BLaER1 treated with 17β-estradiol and CSF1 and Interleukin-3, amounts not matched to agents 10 nM and 100 nM (cell line): Measurements from ENCODE around the gene MTM1.

Experiments
- H3K27ac ChIP-seq, 11 experiments: shearing (Covaris generic); formaldehyde crosslinking; 2 replicates each; pipeline ENCODE4 v1.8.1; 2022
- H3K27me3 ChIP-seq, 11 experiments: shearing (Covaris generic); formaldehyde crosslinking; 2 replicates each; pipeline ENCODE4 v1.8.1; 2022
- H3K36me3 ChIP-seq, 11 experiments: shearing (Covaris generic); formaldehyde crosslinking; 2 replicates each; pipeline ENCODE4 v1.8.1; 2022
- H3K4me1 ChIP-seq, 10 experiments: shearing (Covaris generic); formaldehyde crosslinking; 2 replicates each; pipeline ENCODE4 v1.8.1; 2022
- H3K4me2 ChIP-seq, 11 experiments: shearing (Covaris generic); formaldehyde crosslinking; 2 replicates each; pipeline ENCODE4 v1.8.1; 2022
- H3K4me3 ChIP-seq, 10 experiments: shearing (Covaris generic); formaldehyde crosslinking; 2 replicates each; pipeline ENCODE4 v1.8.1; 2022
- H3K9ac ChIP-seq, 11 experiments: shearing (Covaris generic); formaldehyde crosslinking; 2 replicates each; pipeline ENCODE4 v1.8.1; 2022
- H3K9me3 ChIP-seq, 11 experiments: shearing (Covaris generic); formaldehyde crosslinking; replicated peaks in 1 of 11; 2 replicates each; pipeline ENCODE4 v1.8.1; 2022
- H4K20me1 ChIP-seq, 11 experiments: shearing (Covaris generic); formaldehyde crosslinking; 2 replicates each; pipeline ENCODE4 v1.8.1; 2022
- Cebpa-rat ChIP-seq, 11 experiments: shearing (Covaris generic); IDR thresholded peaks; 2 replicates each; pipeline ENCODE4 v1.8.1; 2022

Gene MTM1

DNA sequence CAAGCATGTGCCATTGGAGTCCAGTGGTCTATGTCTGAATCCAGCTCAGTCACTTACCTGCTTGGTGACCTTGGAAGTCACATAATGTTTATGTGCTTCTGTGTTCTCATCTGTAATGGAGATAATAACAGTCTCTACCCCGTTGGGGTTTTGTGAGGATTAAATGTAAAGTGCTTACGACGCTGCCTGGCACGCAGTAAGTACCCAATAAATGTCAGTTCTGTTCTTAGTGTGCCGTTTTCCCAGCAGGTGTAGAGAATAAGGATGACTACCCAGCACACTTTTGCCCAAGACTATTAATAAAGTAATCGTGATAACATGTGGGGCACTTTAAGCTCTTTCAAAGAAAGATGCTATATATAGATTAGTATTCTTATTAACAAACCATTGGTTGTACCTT, 56.7 kb downstream of the MTM1 start:
- TF ChIP-seq Cebpa-rat (IDR thresholded peaks at IDR 0.05) = no peak
- H3K9ac ChIP-seq = no peak overlapping the region
- H3K9me3 ChIP-seq = no peaks in the 10 kb centered on the region
- no peak overlapping the region for H3K27ac ChIP-seq
- no peaks in the 10 kb centered on the region for H3K4me1 ChIP-seq
- H3K36me3 ChIP-seq = peaks cover 7 to 89% (median 27%) of the 10 kb centered on the region in 11 experiments; a peak in 18 of 22 replicates
- no peak overlapping the region for H3K4me2 ChIP-seq
- H4K20me1 ChIP-seq = no peaks in the 10 kb centered on the region
- H3K27me3 ChIP-seq = no peaks in the 10 kb centered on the region
- H3K4me3 ChIP-seq = no peak overlapping the region

- Histone ChIP-seq H3K4me1 (no peaks in the 10 kb centered on the region), H4K20me1 (no peaks in the 10 kb centered on the region), H3K36me3 (peaks cover 4 to 89% (median 27%) of the 10 kb centered on the region in 11 experiments; a peak in 17 of 22 replicates), H3K4me3 (no peak overlapping the region), H3K4me2 (no peak overlapping the region), H3K27me3 (no peaks in the 10 kb centered on the region), H3K27ac (no peak overlapping the region), H3K9ac (no peak overlapping the region), H3K9me3 (no peaks in the 10 kb centered on the region)
- no peak for TF ChIP-seq Cebpa-rat (IDR thresholded peaks at IDR 0.05)
Observed at GRCh38 chrX:150625875-150626274, 57.5 kb downstream of the MTM1 start.

GRCh38 chrX:150627957-150628356, 59.5 kb downstream of the MTM1 start:
- H4K20me1 ChIP-seq = no peaks in the 10 kb centered on the region
- no peak overlapping the region for H3K27ac ChIP-seq
- no peaks in the 10 kb centered on the region for H3K4me1 ChIP-seq
- no peak overlapping the region for H3K4me3 ChIP-seq
- no peak overlapping the region for H3K4me2 ChIP-seq
- no peaks in the 10 kb centered on the region for H3K9me3 ChIP-seq
- no peak overlapping the region for H3K9ac ChIP-seq
- H3K27me3 ChIP-seq = no peaks in the 10 kb centered on the region
- peaks cover 12 to 87% (median 29%) of the 10 kb centered on the region in 11 experiments; a peak in 18 of 22 replicates for H3K36me3 ChIP-seq
- TF ChIP-seq Cebpa-rat (IDR thresholded peaks at IDR 0.05) = no peak

DNA sequence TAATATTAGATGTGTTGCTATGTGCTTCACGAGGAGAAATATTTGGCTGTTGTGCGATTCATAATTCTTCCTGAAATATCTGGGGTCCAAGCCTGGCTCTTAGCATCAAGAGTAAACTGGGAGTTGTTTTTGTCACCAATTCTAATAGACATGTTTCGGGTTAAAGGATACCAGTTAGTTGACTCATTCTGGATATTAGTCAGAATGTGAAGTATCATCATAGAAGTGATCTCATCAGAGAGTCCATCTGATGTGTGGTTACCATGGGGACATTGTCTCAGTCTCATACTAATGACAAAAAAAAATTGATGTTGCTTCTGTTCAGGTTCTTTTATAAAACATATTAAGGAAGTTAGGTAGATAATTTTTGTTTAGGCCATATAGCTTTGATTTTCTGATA, 67.5 kb downstream of the MTM1 start:
- no peak for TF ChIP-seq Cebpa-rat (IDR thresholded peaks at IDR 0.05)
- H3K27ac ChIP-seq = no peak overlapping the region

DNA sequence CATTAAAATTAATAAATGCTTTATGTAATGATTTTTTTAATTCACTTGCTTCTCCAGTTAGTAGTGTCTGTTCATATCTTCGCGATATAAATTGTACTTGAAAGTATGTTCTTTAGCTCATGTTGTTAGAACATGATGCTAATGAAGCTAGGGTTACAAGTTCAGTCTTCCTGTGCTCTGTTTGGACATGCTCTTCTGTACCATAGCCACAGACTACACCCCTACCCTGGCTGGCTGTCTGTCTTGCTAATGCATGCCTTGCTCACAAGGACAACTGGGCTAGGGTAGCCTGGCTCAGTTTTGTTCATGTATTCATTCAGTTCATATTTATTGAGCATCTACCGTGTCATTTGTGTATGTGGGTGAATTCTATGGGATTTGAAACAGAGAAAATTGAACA, 74.0 kb downstream of the MTM1 start:
- Histone ChIP-seq H3K9ac (no peak overlapping the region), H3K4me3 (no peak overlapping the region), H3K36me3 (peaks cover 7 to 49% (median 18%) of the 10 kb centered on the region in 11 experiments; a peak in 12 of 22 replicates), H3K9me3 (no peaks in the 10 kb centered on the region), H3K4me2 (no peak overlapping the region), H4K20me1 (no peaks in the 10 kb centered on the region), H3K4me1 (peaks cover 0 to 8% (median 0%) of the 10 kb centered on the region in 10 experiments; a peak in 2 of 20 replicates), H3K27ac (no peak overlapping the region), H3K27me3 (no peaks in the 10 kb centered on the region)
- TF ChIP-seq Cebpa-rat (IDR thresholded peaks at IDR 0.05) = no peak

More for the DNA sequence above, 67.5 kb downstream of the MTM1 start:
- peaks cover 0 to 8% (median 0%) of the 10 kb centered on the region in 10 experiments; a peak in 2 of 20 replicates for H3K4me1 ChIP-seq
- H3K4me3 ChIP-seq = no peak overlapping the region
- H3K9ac ChIP-seq = no peak overlapping the region
- no peaks in the 10 kb centered on the region for H4K20me1 ChIP-seq
- H3K36me3 ChIP-seq = peaks cover under 1 to 32% (median 9%) of the 10 kb centered on the region in 11 experiments; a peak in 13 of 22 replicates
- no peaks in the 10 kb centered on the region for H3K9me3 ChIP-seq
- no peaks in the 10 kb centered on the region for H3K27me3 ChIP-seq
- H3K4me2 ChIP-seq = no peak overlapping the region

GRCh38 chrX:150643271-150643670, 74.8 kb downstream of the MTM1 start:
- no peaks in the 10 kb centered on the region for H4K20me1 ChIP-seq
- no peaks in the 10 kb centered on the region for H3K9me3 ChIP-seq
- no peak for TF ChIP-seq Cebpa-rat (IDR thresholded peaks at IDR 0.05)
- H3K27ac ChIP-seq = no peak overlapping the region
- no peak overlapping the region for H3K4me3 ChIP-seq
- H3K4me1 ChIP-seq = peaks cover 0 to 8% (median 0%) of the 10 kb centered on the region in 10 experiments; a peak in 2 of 20 replicates
- no peak overlapping the region for H3K9ac ChIP-seq
- H3K4me2 ChIP-seq = no peak overlapping the region
- peaks cover 7 to 49% (median 17%) of the 10 kb centered on the region in 11 experiments; a peak in 12 of 22 replicates for H3K36me3 ChIP-seq
- no peaks in the 10 kb centered on the region for H3K27me3 ChIP-seq

DNA sequence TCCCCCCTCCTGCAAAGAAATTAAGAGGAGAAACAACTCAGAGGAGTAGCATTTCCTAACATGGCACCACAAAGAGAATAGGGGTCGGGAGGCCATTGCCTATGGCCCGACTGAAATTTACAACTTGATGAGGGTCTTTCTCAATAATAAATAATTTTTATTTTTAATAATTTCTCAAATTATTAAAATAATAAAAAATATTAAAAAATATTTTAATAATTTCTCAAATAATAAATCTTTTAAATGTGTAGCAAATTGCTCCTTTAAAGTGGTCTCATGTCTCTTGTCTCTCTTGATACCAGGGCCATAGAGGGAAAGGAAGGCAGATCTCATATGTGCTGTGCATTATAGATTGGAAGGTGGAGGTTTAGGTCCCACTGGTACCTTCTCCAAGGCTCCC, 75.5 kb downstream of the MTM1 start:
- H3K36me3 ChIP-seq = peaks cover 7 to 44% (median 17%) of the 10 kb centered on the region in 11 experiments; a peak in 12 of 22 replicates

GRCh38 chrX:150644422-150644821, 76.0 kb downstream of the MTM1 start:
- H3K9me3 ChIP-seq = no peaks in the 10 kb centered on the region
- no peak overlapping the region for H3K4me2 ChIP-seq
- peaks cover 7 to 44% (median 17%) of the 10 kb centered on the region in 11 experiments; a peak in 12 of 22 replicates for H3K36me3 ChIP-seq
- H3K4me3 ChIP-seq = no peak overlapping the region
- no peaks in the 10 kb centered on the region for H4K20me1 ChIP-seq
- H3K9ac ChIP-seq = no peak overlapping the region
- H3K4me1 ChIP-seq = peaks cover 0 to 19% (median 0%) of the 10 kb centered on the region in 10 experiments; a peak in 4 of 20 replicates
- no peak for TF ChIP-seq Cebpa-rat (IDR thresholded peaks at IDR 0.05)
- no peaks in the 10 kb centered on the region for H3K27me3 ChIP-seq
- H3K27ac ChIP-seq = no peak overlapping the region

More for the DNA sequence above, 75.5 kb downstream of the MTM1 start:
- no peak for TF ChIP-seq Cebpa-rat (IDR thresholded peaks at IDR 0.05)
- Histone ChIP-seq H4K20me1 (no peaks in the 10 kb centered on the region), H3K9ac (no peak overlapping the region), H3K4me3 (no peak overlapping the region), H3K27ac (no peak overlapping the region), H3K4me1 (peaks cover 0 to 14% (median 0%) of the 10 kb centered on the region in 10 experiments; a peak in 3 of 20 replicates), H3K4me2 (no peak overlapping the region), H3K9me3 (no peaks in the 10 kb centered on the region), H3K27me3 (no peaks in the 10 kb centered on the region)

- Histone ChIP-seq H3K36me3 (peaks cover 4 to 38% (median 16%) of the 10 kb centered on the region in 11 experiments; a peak in 14 of 22 replicates), H3K4me2 (no peak overlapping the region), H3K27me3 (no peaks in the 10 kb centered on the region), H3K4me1 (peaks cover 0 to 24% (median 0%) of the 10 kb centered on the region in 10 experiments; a peak in 4 of 20 replicates), H3K4me3 (no peak overlapping the region), H3K27ac (no peak overlapping the region), H3K9me3 (no peaks in the 10 kb centered on the region), H3K9ac (no peak overlapping the region), H4K20me1 (no peaks in the 10 kb centered on the region)
- no peak for TF ChIP-seq Cebpa-rat (IDR thresholded peaks at IDR 0.05)
Observed at GRCh38 chrX:150647331-150647730, 78.9 kb downstream of the MTM1 start.
